ENCODE measurements around the gene GRAP2. TPM values are rescaled to one million over a fixed set of nuclear protein-coding genes. Genes with fewer than 3 reads are reported as not detected.

GRAP2 gene
- total RNA-seq, 1 experiment from 2014 or later, result not detected

DNA sequence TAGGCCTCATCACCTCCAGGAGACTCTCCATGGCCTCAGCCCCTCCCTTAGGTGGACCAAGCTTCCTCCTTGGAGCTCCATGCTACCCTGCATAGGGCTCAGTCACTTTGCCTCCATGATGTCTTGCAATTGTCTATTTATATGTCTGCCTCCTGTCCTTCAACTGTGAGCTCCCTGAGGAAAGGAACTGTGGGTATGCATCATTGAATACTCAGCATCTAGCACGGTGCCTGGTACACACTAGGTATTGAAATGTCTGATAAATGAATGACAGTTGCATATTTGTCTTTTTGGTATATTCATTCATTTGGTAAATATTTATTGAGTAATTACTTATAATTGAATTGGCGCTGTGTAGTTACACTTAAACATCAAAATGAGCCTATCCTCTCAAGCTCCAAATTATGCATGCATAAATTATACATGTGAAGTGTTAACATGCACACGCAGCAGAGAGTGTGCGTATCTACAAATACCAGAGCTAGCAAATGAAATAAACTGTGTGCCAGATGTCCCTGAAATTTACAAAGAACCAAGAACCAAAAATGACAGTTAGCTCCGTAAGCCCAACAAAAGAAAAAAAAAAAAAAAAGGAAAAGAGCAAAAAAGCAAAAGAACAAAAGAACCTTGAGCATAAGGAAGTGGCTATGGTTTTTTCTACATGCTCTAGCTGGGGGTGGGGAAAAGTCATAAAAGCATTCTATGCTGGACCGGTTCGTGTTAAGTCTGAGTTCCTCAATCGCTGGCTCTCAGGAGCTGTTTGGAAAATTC lies 25.2 kb downstream of the GRAP2 start:
- TF ChIP-seq, protein P1, sequence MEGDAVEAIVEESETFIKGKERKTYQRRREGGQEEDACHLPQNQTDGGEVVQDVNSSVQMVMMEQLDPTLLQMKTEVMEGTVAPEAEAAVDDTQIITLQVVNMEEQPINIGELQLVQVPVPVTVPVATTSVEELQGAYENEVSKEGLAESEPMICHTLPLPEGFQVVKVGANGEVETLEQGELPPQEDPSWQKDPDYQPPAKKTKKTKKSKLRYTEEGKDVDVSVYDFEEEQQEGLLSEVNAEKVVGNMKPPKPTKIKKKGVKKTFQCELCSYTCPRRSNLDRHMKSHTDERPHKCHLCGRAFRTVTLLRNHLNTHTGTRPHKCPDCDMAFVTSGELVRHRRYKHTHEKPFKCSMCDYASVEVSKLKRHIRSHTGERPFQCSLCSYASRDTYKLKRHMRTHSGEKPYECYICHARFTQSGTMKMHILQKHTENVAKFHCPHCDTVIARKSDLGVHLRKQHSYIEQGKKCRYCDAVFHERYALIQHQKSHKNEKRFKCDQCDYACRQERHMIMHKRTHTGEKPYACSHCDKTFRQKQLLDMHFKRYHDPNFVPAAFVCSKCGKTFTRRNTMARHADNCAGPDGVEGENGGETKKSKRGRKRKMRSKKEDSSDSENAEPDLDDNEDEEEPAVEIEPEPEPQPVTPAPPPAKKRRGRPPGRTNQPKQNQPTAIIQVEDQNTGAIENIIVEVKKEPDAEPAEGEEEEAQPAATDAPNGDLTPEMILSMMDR (IDR thresholded peaks at IDR 0.05; ENCODE audit: insufficient read depth in 1 of 2, low read depth in 1 of 2, low read length in 1 of 2, severe bottlenecking in 1 of 2, unreplicated experiment in 1 of 2), result no peak
- peaks cover 12% of the 10 kb centered on the region for H3K27me3 Mint-ChIP-seq (ENCODE audit: insufficient read depth, unreplicated experiment)
- H3K36me3 ChIP-seq (ENCODE audit: control insufficient read depth, insufficient read depth, low read length), result no peaks in the 10 kb centered on the region
- no peaks in the 10 kb centered on the region for H3K9me3 Mint-ChIP-seq (ENCODE audit: unreplicated experiment)
- H3K4me3 ChIP-seq (ENCODE audit: low read depth, low read length), result no peak overlapping the region
- H3K4me1 ChIP-seq, result no peaks in the 10 kb centered on the region
- no peak for DNase-seq
- no peak overlapping the region for H3K27ac Mint-ChIP-seq (ENCODE audit: unreplicated experiment)
- CTCF ChIA-PET, result interaction anchor here (2.5 kb wide), 1 partner anchor 99 kb away, joined by 11 read pairs; no protein-coding TSS in a partner anchor
- POLR2A ChIA-PET, result no interaction called here
- no peaks in the 10 kb centered on the region for H3K9me3 ChIP-seq
- H3K4me1 Mint-ChIP-seq (ENCODE audit: low read depth, unreplicated experiment), result no peaks in the 10 kb centered on the region
- intact Hi-C loops (cut with micrococcal nuclease; ENCODE audit: unreplicated experiment), result no loop called here
- no peak overlapping the region for H3K4me3 Mint-ChIP-seq (ENCODE audit: unreplicated experiment)
- no peaks in the 10 kb centered on the region for H3K27me3 ChIP-seq (replicated peaks; ENCODE audit: control insufficient read depth, insufficient read depth, low read length)
- no peaks in the 10 kb centered on the region for H3K36me3 Mint-ChIP-seq (ENCODE audit: insufficient read depth, unreplicated experiment)
- BruUV-seq (replicated peaks), result no TSS peak

DNA sequence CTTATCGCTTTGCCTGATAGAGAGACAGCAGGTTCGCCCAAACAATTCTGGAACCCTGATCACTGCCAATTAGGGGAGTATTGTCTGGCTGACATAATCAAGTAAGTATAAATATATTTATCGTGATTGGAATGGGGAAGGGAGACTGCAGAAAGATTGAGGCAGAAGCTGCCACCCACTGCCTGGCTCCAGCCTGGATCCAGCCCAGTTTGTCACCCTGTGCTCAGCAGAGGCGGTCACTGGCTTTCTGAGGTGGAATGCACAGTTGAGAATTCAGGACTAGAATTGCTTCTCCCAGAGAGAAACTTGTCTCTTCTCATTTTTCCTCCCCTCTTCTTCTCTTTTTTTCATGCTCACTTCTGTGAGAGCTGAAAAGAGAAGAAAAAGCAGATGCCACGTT lies 25.9 kb downstream of the GRAP2 start:
- no peaks in the 10 kb centered on the region for H3K27me3 ChIP-seq (replicated peaks; ENCODE audit: control insufficient read depth, insufficient read depth, low read length)
- intact Hi-C loops (cut with micrococcal nuclease; ENCODE audit: unreplicated experiment), result no loop called here
- no peak for DNase-seq
- Mint-ChIP-seq H3K27ac (ENCODE audit: unreplicated experiment) (no peak overlapping the region), H3K4me3 (ENCODE audit: unreplicated experiment) (no peak overlapping the region), H3K27me3 (ENCODE audit: insufficient read depth, unreplicated experiment) (peaks cover 12% of the 10 kb centered on the region), H3K9me3 (ENCODE audit: unreplicated experiment) (no peaks in the 10 kb centered on the region), H3K4me1 (ENCODE audit: low read depth, unreplicated experiment) (no peaks in the 10 kb centered on the region), H3K36me3 (ENCODE audit: insufficient read depth, unreplicated experiment) (no peaks in the 10 kb centered on the region)
- ChIA-PET CTCF (interaction anchor here (2.5 kb wide), 1 partner anchor 98 kb away, joined by 11 read pairs; no protein-coding TSS in a partner anchor), POLR2A (no interaction called here)
- no peaks in the 10 kb centered on the region for H3K36me3 ChIP-seq (ENCODE audit: control insufficient read depth, insufficient read depth, low read length)
- no peak overlapping the region for H3K4me3 ChIP-seq (ENCODE audit: low read depth, low read length)
- TF ChIP-seq, protein P1 (IDR thresholded peaks at IDR 0.05; ENCODE audit: insufficient read depth in 1 of 2, low read depth in 1 of 2, low read length in 1 of 2, severe bottlenecking in 1 of 2, unreplicated experiment in 1 of 2), result no peak
- no peaks in the 10 kb centered on the region for H3K9me3 ChIP-seq
- no TSS peak for BruUV-seq (replicated peaks)
- no peaks in the 10 kb centered on the region for H3K4me1 ChIP-seq

DNA sequence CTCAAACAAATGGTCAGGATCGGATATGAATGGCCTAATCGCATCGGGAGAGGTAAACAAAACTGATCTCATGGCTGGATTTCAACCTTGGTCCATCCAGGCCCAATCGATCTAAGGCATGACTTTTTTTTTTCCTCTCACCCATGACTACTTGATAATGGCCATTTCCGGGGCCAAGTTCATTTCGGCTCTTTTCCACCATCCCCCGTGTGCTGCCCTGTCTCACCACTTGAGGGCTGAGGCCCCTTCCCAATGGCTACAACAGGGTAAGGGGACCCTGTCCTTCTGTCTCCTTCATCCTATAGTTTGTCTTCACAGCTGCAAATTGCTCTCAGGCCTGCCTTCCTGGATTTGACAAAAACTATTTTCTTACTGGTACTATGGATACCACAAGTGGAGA lies 26.7 kb downstream of the GRAP2 start:
- intact Hi-C loops (cut with micrococcal nuclease; ENCODE audit: unreplicated experiment), result no loop called here
- H3K4me3 ChIP-seq (ENCODE audit: low read depth, low read length), result no peak overlapping the region
- no peaks in the 10 kb centered on the region for H3K36me3 ChIP-seq (ENCODE audit: control insufficient read depth, insufficient read depth, low read length)
- H3K27ac Mint-ChIP-seq (ENCODE audit: unreplicated experiment), result no peak overlapping the region
- peak in 1 of 2 experiments; percentile 4 for DNase-seq
- BruUV-seq (replicated peaks), result no TSS peak
- no peaks in the 10 kb centered on the region for H3K4me1 ChIP-seq
- peaks cover 5% of the 10 kb centered on the region for H3K27me3 Mint-ChIP-seq (ENCODE audit: insufficient read depth, unreplicated experiment)
- CTCF ChIA-PET, result no interaction called here
- no peaks in the 10 kb centered on the region for H3K9me3 ChIP-seq
- TF ChIP-seq, protein P1 (IDR thresholded peaks at IDR 0.05; ENCODE audit: insufficient read depth in 1 of 2, low read depth in 1 of 2, low read length in 1 of 2, severe bottlenecking in 1 of 2, unreplicated experiment in 1 of 2), result peak; percentile 31 to 44
- H3K36me3 Mint-ChIP-seq (ENCODE audit: insufficient read depth, unreplicated experiment), result no peaks in the 10 kb centered on the region
- POLR2A ChIA-PET, result interaction anchor here (0.6 kb wide), 1 partner anchor 105 kb away, joined by 3 read pairs; no protein-coding TSS in a partner anchor
- no peaks in the 10 kb centered on the region for H3K27me3 ChIP-seq (replicated peaks; ENCODE audit: control insufficient read depth, insufficient read depth, low read length)
- no peaks in the 10 kb centered on the region for H3K4me1 Mint-ChIP-seq (ENCODE audit: low read depth, unreplicated experiment)
- H3K4me3 Mint-ChIP-seq (ENCODE audit: unreplicated experiment), result no peak overlapping the region
- H3K9me3 Mint-ChIP-seq (ENCODE audit: unreplicated experiment), result no peaks in the 10 kb centered on the region
